Endodermal cell (in vitro differentiated cells): ENCODE data around the gene MFRP. TPM values are rescaled to one million over a fixed set of nuclear protein-coding genes. Genes with fewer than 3 reads are reported as not detected.

Source experiments
- DNase-seq: peaks from one replicate; pipeline ENCODE4 v3.0.0-alpha.2; 2017
- H3K27ac ChIP-seq: 2 replicates; pipeline ENCODE4 v1.5.1; 2013; ENCODE audit warnings: mild to moderate bottlenecking, low read depth, low read length, moderate library complexity
- H3K27me3 ChIP-seq: 2 replicates; pipeline ENCODE4 v1.6.1; 2013; ENCODE audit warnings: mild to moderate bottlenecking, low read length, moderate library complexity; ENCODE audit not compliant: insufficient read depth, control insufficient read depth, poor library complexity, severe bottlenecking
- H3K36me3 ChIP-seq: 2 replicates; pipeline ENCODE4 v1.7.0; 2013; ENCODE audit warnings: mild to moderate bottlenecking, low read length, moderate library complexity; ENCODE audit not compliant: control insufficient read depth, insufficient read depth
- H3K4me1 ChIP-seq: one replicate; pipeline ENCODE4 v1.7.0; 2013; ENCODE audit warnings: low read length; ENCODE audit not compliant: control insufficient read depth, insufficient read depth
- H3K4me3 ChIP-seq: 2 replicates; pipeline ENCODE4 v1.5.1; 2013; ENCODE audit warnings: mild to moderate bottlenecking, low read length, moderate library complexity
- H3K9ac ChIP-seq: 2 replicates; pipeline ENCODE4 v1.6.1; 2013; ENCODE audit warnings: mild to moderate bottlenecking, low read length, moderate library complexity; ENCODE audit not compliant: poor library complexity, severe bottlenecking; ENCODE audit errors: extremely low read depth
- H3K9me3 ChIP-seq: 2 replicates; pipeline ENCODE4 v1.6.1; 2013; ENCODE audit warnings: mild to moderate bottlenecking, low read length, moderate library complexity; ENCODE audit not compliant: control insufficient read depth
- H3K27ac Mint-ChIP-seq: 2 replicates; pipeline ENCODE4 v1.8.0; 2020; ENCODE audit warnings: mixed read lengths
- H3K27me3 Mint-ChIP-seq: 2 replicates; pipeline ENCODE4 v1.8.0; 2021; ENCODE audit warnings: mild to moderate bottlenecking, mixed read lengths; ENCODE audit not compliant: insufficient read depth
- H3K36me3 Mint-ChIP-seq: 2 replicates; pipeline ENCODE4 v1.8.0; 2020; ENCODE audit warnings: low read depth, mixed read lengths
- H3K4me1 Mint-ChIP-seq: 2 replicates; pipeline ENCODE4 v1.8.0; 2020; ENCODE audit warnings: mixed read lengths
- H3K4me3 Mint-ChIP-seq: 2 replicates; pipeline ENCODE4 v1.8.0; 2020; ENCODE audit warnings: mild to moderate bottlenecking, moderate library complexity, mixed read lengths
- H3K9me3 Mint-ChIP-seq: 2 replicates; pipeline ENCODE4 v1.8.0; 2020; ENCODE audit warnings: mild to moderate bottlenecking, mixed read lengths
- WGBS, 2 experiments: methylation state at CpG; one replicate each; pipeline versions ENCODE4 v1.1.5 to v1.1.7; 2013; ENCODE audit warnings: missing lambda C conversion rate in 2 of 2, mixed read lengths in 1 of 2; ENCODE audit not compliant: insufficient coverage in 1 of 2, insufficient read length in 1 of 2; 5-methylcytosine and 5-hydroxymethylcytosine counted together
- total RNA-seq, 2 donors: library from RNA; stranded (reverse); fragmentation: NEBNext Ultra II Directional in 1 of 2; extraction: Animal tissue kit (Norgen Biotek cat#: 25700) in 1 of 2; gene quantifications; 2 replicates in 1 of 2; 3 replicates in 1 of 2; pipeline ENCODE4 v1.2.1, GENCODE V29; 2021
- TF ChIP-seq, protein P1 (sequence below): fragments of 200-600 bp; sonication (generic); conservative IDR thresholded peaks from 2 replicates; pipeline ENCODE4 v1.5.0; 2021; ENCODE audit warnings: antibody characterized with exemption, mild to moderate bottlenecking

Gene MFRP
- total RNA-seq, 2 donors from 2014 or later = not detected

DNA sequence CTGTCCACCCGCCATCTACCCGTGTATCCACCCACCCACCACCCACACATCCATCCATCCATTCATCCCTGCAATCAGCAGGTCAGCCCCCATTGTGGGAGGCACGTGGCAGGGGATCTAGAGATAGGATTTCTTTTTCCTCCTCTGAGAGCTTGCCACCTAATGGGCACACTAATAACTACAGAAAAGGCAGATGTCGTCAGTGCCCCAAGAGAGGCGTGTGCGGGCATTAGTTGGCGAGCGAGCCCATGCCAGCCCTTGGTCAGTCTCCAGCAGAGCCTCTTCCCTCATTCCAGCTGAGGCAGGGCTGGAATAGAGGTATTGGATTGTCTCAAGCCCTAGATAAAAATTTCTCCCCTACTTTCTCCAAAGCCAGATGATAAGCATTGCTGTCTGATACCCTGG lies 25.3 kb upstream of the MFRP start:
- Histone ChIP-seq H3K36me3 (peaks cover 51% of the 10 kb centered on the region), H3K9me3 (no peaks in the 10 kb centered on the region), H3K27me3 (no peaks in the 10 kb centered on the region), H3K27ac (no peak overlapping the region), H3K4me3 (no peak overlapping the region), H3K4me1 (peaks cover 38% of the 10 kb centered on the region), H3K9ac (no peak overlapping the region)
- H3K4me1 Mint-ChIP-seq = peaks cover 63% of the 10 kb centered on the region
- DNase-seq = peak; percentile 40
- no peak overlapping the region for H3K4me3 Mint-ChIP-seq
- H3K27me3 Mint-ChIP-seq = no peaks in the 10 kb centered on the region
- peaks cover 18% of the 10 kb centered on the region for H3K36me3 Mint-ChIP-seq
- no peak overlapping the region for H3K27ac Mint-ChIP-seq
- H3K9me3 Mint-ChIP-seq = no peaks in the 10 kb centered on the region
- TF ChIP-seq, protein P1, sequence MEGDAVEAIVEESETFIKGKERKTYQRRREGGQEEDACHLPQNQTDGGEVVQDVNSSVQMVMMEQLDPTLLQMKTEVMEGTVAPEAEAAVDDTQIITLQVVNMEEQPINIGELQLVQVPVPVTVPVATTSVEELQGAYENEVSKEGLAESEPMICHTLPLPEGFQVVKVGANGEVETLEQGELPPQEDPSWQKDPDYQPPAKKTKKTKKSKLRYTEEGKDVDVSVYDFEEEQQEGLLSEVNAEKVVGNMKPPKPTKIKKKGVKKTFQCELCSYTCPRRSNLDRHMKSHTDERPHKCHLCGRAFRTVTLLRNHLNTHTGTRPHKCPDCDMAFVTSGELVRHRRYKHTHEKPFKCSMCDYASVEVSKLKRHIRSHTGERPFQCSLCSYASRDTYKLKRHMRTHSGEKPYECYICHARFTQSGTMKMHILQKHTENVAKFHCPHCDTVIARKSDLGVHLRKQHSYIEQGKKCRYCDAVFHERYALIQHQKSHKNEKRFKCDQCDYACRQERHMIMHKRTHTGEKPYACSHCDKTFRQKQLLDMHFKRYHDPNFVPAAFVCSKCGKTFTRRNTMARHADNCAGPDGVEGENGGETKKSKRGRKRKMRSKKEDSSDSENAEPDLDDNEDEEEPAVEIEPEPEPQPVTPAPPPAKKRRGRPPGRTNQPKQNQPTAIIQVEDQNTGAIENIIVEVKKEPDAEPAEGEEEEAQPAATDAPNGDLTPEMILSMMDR = no peak
- 69 to 86% methylated on average over 4 to 8 of the region's 8 CpGs for WGBS, 2 experiments

DNA sequence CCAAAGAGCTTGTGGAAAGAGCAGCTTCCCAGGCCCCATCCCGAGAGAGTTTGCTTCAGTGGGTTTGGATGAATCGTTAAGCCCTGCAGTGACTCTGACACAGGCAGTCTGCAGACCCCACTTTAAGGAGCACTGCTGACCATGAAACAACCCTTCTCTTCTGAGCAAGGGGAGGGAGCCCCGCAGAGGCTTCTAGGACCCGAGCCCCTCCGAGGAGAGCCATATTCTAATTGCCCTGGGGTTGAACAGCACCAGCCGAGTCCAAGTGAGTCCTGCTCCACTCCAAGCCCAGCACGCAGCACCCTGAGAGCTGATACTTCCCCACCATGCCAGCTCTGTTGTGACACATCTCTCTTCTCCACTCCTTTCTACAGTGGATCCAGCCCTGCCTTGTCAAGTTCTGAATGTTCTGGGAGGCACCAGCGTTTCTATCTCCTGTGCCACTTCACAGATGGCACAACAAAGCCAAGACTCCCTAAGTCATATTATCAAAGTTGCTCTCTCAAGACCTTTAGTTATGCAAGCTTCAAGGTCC lies 24.6 kb upstream of the MFRP start:
- WGBS, 2 experiments = 82 to 88% methylated on average over 8 of the region's 8 CpGs
- Histone ChIP-seq H3K27ac (no peak overlapping the region), H3K9ac (no peak overlapping the region), H3K4me3 (no peak overlapping the region), H3K4me1 (peaks cover 32% of the 10 kb centered on the region), H3K27me3 (no peaks in the 10 kb centered on the region), H3K9me3 (no peaks in the 10 kb centered on the region), H3K36me3 (peaks cover 52% of the 10 kb centered on the region)
- Mint-ChIP-seq H3K4me1 (peaks cover 59% of the 10 kb centered on the region), H3K27ac (no peak overlapping the region), H3K27me3 (peaks cover 6% of the 10 kb centered on the region), H3K4me3 (no peak overlapping the region), H3K9me3 (no peaks in the 10 kb centered on the region), H3K36me3 (peaks cover 24% of the 10 kb centered on the region)
- TF ChIP-seq, protein P1 = no peak
- DNase-seq = no peak

DNA sequence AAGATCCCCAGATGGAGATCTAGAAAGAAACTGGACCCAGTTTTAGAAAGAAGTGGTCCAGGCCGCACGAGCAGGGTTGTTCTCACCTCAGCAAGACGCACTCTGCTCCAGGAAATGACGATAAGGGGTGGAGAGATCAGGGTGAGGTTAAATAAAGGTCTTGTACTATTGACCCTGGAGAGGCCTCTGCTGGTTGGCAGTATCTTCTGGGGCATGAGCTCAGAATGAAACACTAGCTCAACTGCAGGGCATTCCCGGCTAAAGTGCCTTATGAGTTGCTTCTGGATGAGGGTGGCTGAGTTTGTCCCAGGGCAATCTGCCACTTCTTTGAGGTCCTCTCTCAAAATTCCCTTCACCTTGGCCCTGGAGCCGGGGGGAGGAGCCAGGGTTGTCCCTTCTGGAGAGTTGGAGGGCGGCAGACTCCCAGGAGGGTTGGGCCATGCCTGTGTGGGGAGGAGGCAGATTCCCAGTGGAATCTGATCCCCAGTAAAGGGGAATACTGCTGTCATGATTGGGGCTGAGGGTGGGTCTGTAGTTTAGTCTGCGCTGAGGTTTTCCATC lies 24.1 kb upstream of the MFRP start:
- Histone ChIP-seq H3K4me3 (no peak overlapping the region), H3K27ac (no peak overlapping the region), H3K9ac (no peak overlapping the region), H3K9me3 (no peaks in the 10 kb centered on the region), H3K27me3 (peaks cover under 1% of the 10 kb centered on the region), H3K4me1 (peaks cover 26% of the 10 kb centered on the region), H3K36me3 (peaks cover 53% of the 10 kb centered on the region)
- no peak overlapping the region for H3K4me3 Mint-ChIP-seq
- peak overlapping the region; percentile 48 for H3K27ac Mint-ChIP-seq
- H3K27me3 Mint-ChIP-seq = peaks cover 12% of the 10 kb centered on the region
- TF ChIP-seq, protein P1 = no peak
- peak; percentile 68 for DNase-seq
- no peaks in the 10 kb centered on the region for H3K9me3 Mint-ChIP-seq
- 84 to 88% methylated on average over 6 to 8 of the region's 8 CpGs for WGBS, 2 experiments
- H3K4me1 Mint-ChIP-seq = peaks cover 54% of the 10 kb centered on the region
- peaks cover 24% of the 10 kb centered on the region for H3K36me3 Mint-ChIP-seq
